SK-N-MC (cell line): Measurements from ENCODE around the gene METTL1.
"Not testable (repeated sequence)": the region's sequence is repeated elsewhere in the genome, so short reads cannot be mapped to it uniquely, and the experiment has no call there.

Experiments
- DNase-seq: peaks from one replicate; pipeline ENCODE4 v3.0.0-alpha.2; 2011; ENCODE audit warnings: low read depth, low spot score
- H3K27ac ChIP-seq: fragments of 200-600 bp; sonication (generic); 2 replicates; pipeline ENCODE4 v1.5.1; 2016; ENCODE audit warnings: mixed run types
- H3K36me3 ChIP-seq: fragments of 200-600 bp; sonication (generic); 2 replicates; pipeline ENCODE4 v1.6.1; 2017; ENCODE audit warnings: antibody characterized with exemption, low read length, mixed read lengths; ENCODE audit not compliant: insufficient read depth
- H3K4me3 ChIP-seq: fragments of 200-600 bp; sonication (generic); 2 replicates; pipeline ENCODE4 v1.5.1; 2016
- H3K9ac ChIP-seq: fragments of 200-600 bp; sonication (generic); 2 replicates; pipeline ENCODE4 v1.8.0; 2017; ENCODE audit warnings: mixed run types, mixed read lengths; ENCODE audit not compliant: insufficient read length
- H3K9me3 ChIP-seq: fragments of 200-600 bp; sonication (generic); 2 replicates; pipeline ENCODE4 v1.6.1; 2017; ENCODE audit warnings: low read depth, mild to moderate bottlenecking, antibody characterized with exemption, low read length, moderate library complexity, mixed read lengths
- EZH2 ChIP-seq: fragments of 200-600 bp; sonication (generic); IDR thresholded peaks from one replicate; pipeline ENCODE4 v1.6.1; 2017; ENCODE audit warnings: antibody characterized with exemption
- FOXP2 ChIP-seq: optimal IDR thresholded peaks from 2 replicates; pipeline ENCODE3; 2011; ENCODE audit warnings: mild to moderate bottlenecking, moderate library complexity; ENCODE audit not compliant: insufficient read depth; ENCODE audit errors: extremely low read length, control extremely low read depth
- POLR2AphosphoS5 ChIP-seq: IDR thresholded peaks from 2 replicates; pipeline ENCODE4 v1.6.1; 2012; ENCODE audit warnings: mild to moderate bottlenecking, low read depth, low read length, borderline replicate concordance

Gene METTL1

GRCh38 chr12:57771873-57772428 is at the start of gene METTL1:
METTL1 (minus strand) TSS chr12:57772105; CDS start chr12:57772083, 22 bp downstream.
- Histone ChIP-seq H3K9ac (peak within 1 kb of the TSS; percentile 98), H3K27ac (peak within 1 kb of the TSS; percentile 96), H3K9me3 (no peaks in the 10 kb centered on the region), H3K36me3 (peaks cover 24% of the 10 kb centered on the region), H3K4me3 (peak within 1 kb of the TSS; percentile 98)
- TF ChIP-seq FOXP2 (no peak), POLR2AphosphoS5 (peak; percentile 97), EZH2 (no peak)
- DNase-seq = peak; percentile 96

GRCh38 chr12:57821015-57821414 is 49.1 kb upstream of the METTL1 start:
- DNase-seq, H3K9ac ChIP-seq, H3K27ac ChIP-seq, H3K9me3 ChIP-seq, H3K4me3 ChIP-seq: not testable (repeated sequence)
- peaks cover 37% of the 10 kb centered on the region for H3K36me3 ChIP-seq

GRCh38 chr12:57820119-57820518 is 48.2 kb upstream of the METTL1 start:
- DNase-seq, H3K27ac ChIP-seq, H3K4me3 ChIP-seq, H3K9ac ChIP-seq, H3K9me3 ChIP-seq: not testable (repeated sequence)
- peaks cover 30% of the 10 kb centered on the region; the same call in 1 of the 2 replicates for H3K36me3 ChIP-seq

GRCh38 chr12:57817990-57818331 is 46.1 kb upstream of the METTL1 start:
- not testable (repeated sequence) for H3K27ac ChIP-seq, H3K36me3 ChIP-seq, H3K9ac ChIP-seq, DNase-seq, H3K4me3 ChIP-seq, H3K9me3 ChIP-seq

GRCh38 chr12:57817261-57817989 is 45.5 kb upstream of the METTL1 start:
- H3K27ac ChIP-seq = no peak overlapping the region
- H3K4me3 ChIP-seq = no peak overlapping the region
- DNase-seq = no peak
- peaks cover 4% of the 10 kb centered on the region; the same call in 1 of the 2 replicates for H3K36me3 ChIP-seq
- TF ChIP-seq POLR2AphosphoS5 (no peak), EZH2 (no peak), FOXP2 (no peak)
- no peaks in the 10 kb centered on the region for H3K9me3 ChIP-seq
- H3K9ac ChIP-seq = no peak overlapping the region

- no peak for TF ChIP-seq FOXP2
- no peak overlapping the region for H3K9ac ChIP-seq
- H3K27ac ChIP-seq = no peak overlapping the region
- H3K9me3 ChIP-seq = no peaks in the 10 kb centered on the region
- DNase-seq = no peak
- H3K36me3 ChIP-seq = no peaks in the 10 kb centered on the region; the same call in 1 of the 2 replicates
- no peak overlapping the region for H3K4me3 ChIP-seq
These were observed 44.9 kb upstream of the METTL1 start for GRCh38 chr12:57816855-57817151.

GRCh38 chr12:57816001-57816854 is 44.3 kb upstream of the METTL1 start:
- H3K9me3 ChIP-seq = no peaks in the 10 kb centered on the region
- no peak overlapping the region for H3K4me3 ChIP-seq
- no peak overlapping the region for H3K9ac ChIP-seq
- H3K36me3 ChIP-seq = no peaks in the 10 kb centered on the region; the same call in 1 of the 2 replicates
- no peak overlapping the region for H3K27ac ChIP-seq
- no peak for DNase-seq
- no peak for TF ChIP-seq EZH2
- no peak for TF ChIP-seq FOXP2
- TF ChIP-seq POLR2AphosphoS5 = no peak; the same call in 1 of the 2 replicates

- no peak overlapping the region for H3K4me3 ChIP-seq
- H3K36me3 ChIP-seq = no peaks in the 10 kb centered on the region; the same call in 1 of the 2 replicates
- no peaks in the 10 kb centered on the region for H3K9me3 ChIP-seq
- no peak for DNase-seq
- no peak overlapping the region for H3K9ac ChIP-seq
- TF ChIP-seq POLR2AphosphoS5 (no peak; the same call in 1 of the 2 replicates), FOXP2 (no peak), EZH2 (no peak)
- no peak overlapping the region for H3K27ac ChIP-seq
These were observed 43.5 kb upstream of the METTL1 start for GRCh38 chr12:57815177-57816000.
